IPS DF 6.9 (cell line): Measurements from ENCODE around the gene ZC3H12C.

Experiments
- DNase-seq: peaks from one replicate; pipeline ENCODE4 v3.0.0-alpha.2; 2013; ENCODE audit warnings: low read depth, low spot score
- H3K27ac ChIP-seq: one replicate; pipeline ENCODE4 v1.5.1; 2013; ENCODE audit warnings: low read length, control low read depth
- H3K27me3 ChIP-seq: 2 replicates; pipeline ENCODE4 v1.6.1; 2013; ENCODE audit warnings: mild to moderate bottlenecking, low read length; ENCODE audit not compliant: control insufficient read depth, insufficient read depth
- H3K36me3 ChIP-seq: 2 replicates; pipeline ENCODE4 v1.6.1; 2013; ENCODE audit warnings: low read length; ENCODE audit not compliant: control insufficient read depth, insufficient read depth
- H3K4me1 ChIP-seq: 2 replicates; pipeline ENCODE4 v1.6.1; 2013; ENCODE audit warnings: low read length; ENCODE audit not compliant: control insufficient read depth, insufficient read depth
- H3K4me3 ChIP-seq: 2 replicates; pipeline ENCODE4 v1.5.1; 2013; ENCODE audit warnings: mild to moderate bottlenecking, low read length
- H3K9me3 ChIP-seq: 2 replicates; pipeline ENCODE4 v1.6.1; 2013; ENCODE audit warnings: low read length, inconsistent platforms; ENCODE audit not compliant: control insufficient read depth, insufficient read depth
- WGBS: extraction: QIAGEN DNeasy Blood & Tissue Kit; methylation state at CpG from one replicate; pipeline ENCODE4 v1.1.7; 2013; ENCODE audit warnings: mixed read lengths, missing lambda C conversion rate; ENCODE audit not compliant: insufficient read length, insufficient coverage; 5-methylcytosine and 5-hydroxymethylcytosine counted together

Gene ZC3H12C

DNA sequence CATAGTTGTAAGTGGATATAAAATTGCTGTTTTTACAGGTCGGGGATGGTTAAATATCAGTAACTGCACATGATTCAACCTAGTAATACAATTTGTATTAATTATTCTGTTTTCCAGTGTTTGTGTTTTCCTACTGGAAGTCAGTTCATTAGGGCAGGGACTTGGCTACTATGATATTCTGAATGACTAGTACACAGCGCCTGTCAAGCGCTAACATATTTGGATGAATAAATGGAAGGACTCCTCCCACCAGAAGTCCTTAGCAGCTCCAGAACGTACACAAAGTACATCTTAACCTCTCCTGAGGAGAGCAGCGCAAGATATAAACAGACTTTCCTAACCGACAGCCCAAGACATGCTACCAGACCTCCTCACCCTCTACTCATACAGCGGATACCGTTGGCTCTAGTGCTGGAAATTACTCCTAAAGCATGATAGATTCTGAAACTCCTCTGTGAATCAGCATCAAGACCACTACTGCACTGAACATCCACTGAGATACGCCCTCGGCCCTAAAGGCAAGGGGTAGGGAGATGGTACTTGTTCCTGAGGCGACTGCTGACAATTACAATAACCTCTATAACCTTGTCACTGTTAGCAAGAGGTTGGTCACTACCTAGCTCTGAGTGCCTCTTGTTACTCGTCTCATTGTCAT lies 124.2 kb downstream of the ZC3H12C start:
- no peak for DNase-seq
- Histone ChIP-seq H3K27ac (no peak overlapping the region), H3K4me3 (no peak overlapping the region), H3K36me3 (no peaks in the 10 kb centered on the region), H3K4me1 (no peaks in the 10 kb centered on the region), H3K9me3 (no peaks in the 10 kb centered on the region), H3K27me3 (no peaks in the 10 kb centered on the region)
- WGBS = no CpG with 5 or more reads among the region's 12 CpGs

DNA sequence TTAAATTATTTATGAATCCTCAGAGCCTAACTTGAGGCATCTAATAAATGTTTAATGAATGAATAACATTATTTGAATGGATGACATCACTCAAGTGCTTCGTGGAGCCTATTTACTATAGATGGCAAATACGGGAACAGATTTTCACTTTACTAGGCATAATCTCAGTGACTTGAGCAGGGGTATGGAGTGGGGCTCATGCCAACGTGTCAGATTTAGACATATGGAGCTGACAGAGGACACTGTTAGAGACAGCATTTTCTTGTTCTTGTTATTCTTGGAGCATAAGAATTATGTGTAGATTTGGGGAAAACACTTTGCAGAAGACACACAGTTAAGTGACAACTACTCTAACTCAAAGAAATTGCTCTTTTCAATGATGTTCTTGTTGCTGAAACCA lies 124.7 kb downstream of the ZC3H12C start:
- Histone ChIP-seq H3K4me1 (no peaks in the 10 kb centered on the region), H3K9me3 (no peaks in the 10 kb centered on the region), H3K4me3 (no peak overlapping the region), H3K27me3 (no peaks in the 10 kb centered on the region), H3K36me3 (no peaks in the 10 kb centered on the region), H3K27ac (no peak overlapping the region)
- WGBS = no CpG with 5 or more reads among the region's 3 CpGs
- no peak for DNase-seq

DNA sequence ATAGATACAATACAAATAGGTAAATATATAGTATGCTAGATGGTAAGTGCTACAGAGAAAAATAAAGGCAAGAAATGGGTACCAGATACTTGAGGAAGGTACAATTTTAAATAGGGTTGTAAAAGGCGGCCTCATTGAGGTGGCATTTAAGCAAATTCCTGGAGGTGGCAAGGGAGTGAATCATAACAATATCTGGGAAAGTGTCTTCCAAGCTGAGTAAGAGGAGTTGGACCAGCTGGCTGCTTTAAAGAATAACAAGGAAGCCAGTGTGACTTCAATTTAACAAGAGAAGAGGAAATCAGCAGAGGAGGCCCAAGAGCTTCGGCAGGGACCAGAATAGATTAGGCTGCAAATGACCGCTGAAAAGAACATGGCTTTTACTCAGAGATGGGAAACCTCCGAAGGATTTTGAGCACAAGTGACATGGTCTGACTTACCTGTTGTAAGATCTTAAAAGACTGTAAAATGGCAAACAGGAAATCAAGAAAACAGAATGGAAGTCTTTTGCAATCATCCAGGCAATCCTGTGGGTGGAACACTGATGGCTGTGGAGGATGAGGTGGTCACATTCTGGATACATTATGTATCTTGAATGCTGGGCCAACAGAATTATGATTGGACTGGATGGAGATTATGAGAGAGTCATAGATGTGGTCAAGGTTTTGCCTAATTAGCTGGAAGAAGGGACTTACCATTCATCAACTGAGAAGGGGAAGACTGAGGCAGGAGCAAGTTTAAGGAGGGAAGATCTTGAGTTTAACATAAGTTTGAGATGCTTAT lies 126.0 kb downstream of the ZC3H12C start:
- no peaks in the 10 kb centered on the region for H3K4me1 ChIP-seq
- H3K4me3 ChIP-seq = no peak overlapping the region
- H3K9me3 ChIP-seq = no peaks in the 10 kb centered on the region
- no peak for DNase-seq
- H3K36me3 ChIP-seq = no peaks in the 10 kb centered on the region
- WGBS = no CpG with 5 or more reads among the region's 4 CpGs
- no peaks in the 10 kb centered on the region for H3K27me3 ChIP-seq
- H3K27ac ChIP-seq = no peak overlapping the region
